ENCODE data around the gene KRTAP10-3.

- no peak for TF ChIP-seq CTCF (IDR thresholded peaks at IDR 0.05; ENCODE audit: low read depth, low read length)
- TF ChIP-seq POLR2A (IDR thresholded peaks at IDR 0.05; ENCODE audit: extremely low read depth, insufficient read length), result no peak
- no peak for TF ChIP-seq MAX (IDR thresholded peaks at IDR 0.05; ENCODE audit: low read depth, low read length)
Observed at GRCh38 chr21:44602463-44602850, 43.9 kb upstream of the KRTAP10-3 start.

Data from NB4 (cell line).